ENCODE results near the gene TMEM117. TPM values are rescaled to one million over a fixed set of nuclear protein-coding genes. Genes with fewer than 3 reads are reported as not detected.

The TMEM117 gene
- total RNA-seq, 1 donor from 2014 or later: 0.43 TPM

DNA sequence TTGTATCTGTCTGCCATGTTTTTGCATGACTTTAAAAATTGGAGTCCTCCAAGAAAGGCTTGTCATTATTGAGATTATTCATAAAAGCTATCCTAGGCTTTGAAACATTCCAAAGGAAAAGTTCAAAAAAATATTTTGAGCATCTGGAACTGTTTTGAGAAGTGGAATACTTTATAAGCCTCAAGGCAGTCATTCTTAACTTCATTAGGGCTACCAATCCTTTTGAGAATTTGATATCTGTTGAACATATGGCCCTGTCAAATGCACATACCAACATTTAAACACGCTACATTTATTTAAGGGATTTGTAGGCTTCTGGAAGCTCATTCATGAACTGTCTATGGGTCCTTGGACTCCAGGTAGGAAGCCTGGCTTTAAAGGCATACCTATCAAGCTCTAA is 77.0 kb downstream of the TMEM117 start:
- no peak overlapping the region for H3K4me3 ChIP-seq
- H3K27me3 ChIP-seq: no peaks in the 10 kb centered on the region
- H3K27ac ChIP-seq: no peak overlapping the region
- DNase-seq (ENCODE audit: low spot score in 2 of 2): no peak
- intact Hi-C loops (cut with DNase I): no loop called here
- no peaks in the 10 kb centered on the region for H3K4me1 ChIP-seq
- H3K9me3 ChIP-seq: no peaks in the 10 kb centered on the region
- H3K36me3 ChIP-seq: no peaks in the 10 kb centered on the region
- TF ChIP-seq, protein P1, sequence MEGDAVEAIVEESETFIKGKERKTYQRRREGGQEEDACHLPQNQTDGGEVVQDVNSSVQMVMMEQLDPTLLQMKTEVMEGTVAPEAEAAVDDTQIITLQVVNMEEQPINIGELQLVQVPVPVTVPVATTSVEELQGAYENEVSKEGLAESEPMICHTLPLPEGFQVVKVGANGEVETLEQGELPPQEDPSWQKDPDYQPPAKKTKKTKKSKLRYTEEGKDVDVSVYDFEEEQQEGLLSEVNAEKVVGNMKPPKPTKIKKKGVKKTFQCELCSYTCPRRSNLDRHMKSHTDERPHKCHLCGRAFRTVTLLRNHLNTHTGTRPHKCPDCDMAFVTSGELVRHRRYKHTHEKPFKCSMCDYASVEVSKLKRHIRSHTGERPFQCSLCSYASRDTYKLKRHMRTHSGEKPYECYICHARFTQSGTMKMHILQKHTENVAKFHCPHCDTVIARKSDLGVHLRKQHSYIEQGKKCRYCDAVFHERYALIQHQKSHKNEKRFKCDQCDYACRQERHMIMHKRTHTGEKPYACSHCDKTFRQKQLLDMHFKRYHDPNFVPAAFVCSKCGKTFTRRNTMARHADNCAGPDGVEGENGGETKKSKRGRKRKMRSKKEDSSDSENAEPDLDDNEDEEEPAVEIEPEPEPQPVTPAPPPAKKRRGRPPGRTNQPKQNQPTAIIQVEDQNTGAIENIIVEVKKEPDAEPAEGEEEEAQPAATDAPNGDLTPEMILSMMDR (IDR thresholded peaks at IDR 0.05): no peak

DNA sequence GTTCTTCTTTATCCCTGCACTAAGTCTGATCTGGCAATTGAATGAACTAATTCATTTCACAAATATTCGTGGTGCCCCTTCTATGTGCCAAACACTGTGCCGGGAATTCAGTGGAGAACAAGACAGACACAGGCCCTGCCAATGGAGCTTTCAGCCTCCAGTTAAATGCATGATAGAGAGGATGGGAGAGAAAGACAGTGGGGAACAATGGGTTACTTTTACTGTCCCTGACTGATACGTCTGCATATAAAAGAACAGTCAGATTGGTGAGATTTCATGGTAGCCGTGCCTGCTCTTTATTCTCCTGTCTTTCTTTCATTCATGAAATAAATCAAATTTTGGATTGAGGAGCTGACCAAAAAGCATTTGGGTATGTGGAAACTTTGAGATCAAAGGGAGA is 78.5 kb downstream of the TMEM117 start:
- no peaks in the 10 kb centered on the region for H3K36me3 ChIP-seq
- no peaks in the 10 kb centered on the region for H3K9me3 ChIP-seq
- DNase-seq (ENCODE audit: low spot score in 2 of 2): no peak
- no peaks in the 10 kb centered on the region for H3K27me3 ChIP-seq
- no peak overlapping the region for H3K27ac ChIP-seq
- TF ChIP-seq, protein P1 (IDR thresholded peaks at IDR 0.05): no peak
- H3K4me3 ChIP-seq: no peak overlapping the region
- intact Hi-C loops (cut with DNase I): no loop called here
- no peaks in the 10 kb centered on the region for H3K4me1 ChIP-seq

DNA sequence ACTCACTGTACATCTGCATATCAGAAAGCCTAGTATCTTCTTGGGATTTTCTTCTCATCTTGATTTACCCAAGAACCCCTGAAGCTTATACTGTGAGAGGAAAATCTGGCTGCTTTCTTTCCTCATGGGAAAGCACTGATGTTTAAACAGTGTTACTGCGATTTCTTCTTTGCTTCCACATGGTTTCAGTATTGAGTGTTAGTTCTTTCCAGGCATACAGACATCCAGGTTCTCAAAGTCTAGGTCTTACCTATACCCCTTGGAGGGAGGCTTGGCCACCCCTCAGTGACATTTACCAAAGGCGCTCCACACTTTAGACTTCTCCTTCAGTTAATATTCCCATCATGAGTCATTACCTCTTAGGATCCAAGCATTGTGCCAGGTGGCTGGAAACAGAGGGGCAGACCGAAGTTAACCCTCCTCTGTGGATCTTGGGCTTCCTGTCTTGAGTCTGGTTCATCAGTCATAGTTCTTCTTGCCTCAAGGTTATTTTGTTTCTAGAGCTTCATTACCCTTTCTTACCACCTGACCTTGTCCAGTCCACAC is 79.1 kb downstream of the TMEM117 start:
- intact Hi-C loops (cut with DNase I): no loop called here
- H3K9me3 ChIP-seq: no peaks in the 10 kb centered on the region
- TF ChIP-seq, protein P1 (IDR thresholded peaks at IDR 0.05): no peak

DNA sequence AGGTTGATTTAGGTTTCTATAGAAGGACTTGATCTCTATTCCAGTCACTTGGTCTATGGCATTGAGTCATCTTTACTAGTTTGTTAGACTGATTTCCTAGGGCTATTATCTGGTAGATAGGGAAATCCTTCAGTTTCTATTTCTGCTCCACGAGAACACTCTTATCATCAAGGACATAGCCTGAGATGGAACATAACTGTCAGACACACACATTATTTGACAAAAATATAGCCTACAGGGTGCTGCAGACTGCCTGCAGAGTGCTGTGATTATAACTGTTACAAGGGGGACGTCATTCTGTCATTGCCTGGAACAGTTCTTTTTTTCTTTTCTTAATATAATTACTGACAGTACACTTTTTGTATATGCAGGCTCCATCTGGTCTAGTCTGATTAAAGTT is 82.0 kb downstream of the TMEM117 start:
- intact Hi-C loops (cut with DNase I): no loop called here
- Histone ChIP-seq H3K27ac (no peak overlapping the region), H3K36me3 (no peaks in the 10 kb centered on the region), H3K4me3 (no peak overlapping the region), H3K27me3 (no peaks in the 10 kb centered on the region), H3K4me1 (no peaks in the 10 kb centered on the region), H3K9me3 (no peaks in the 10 kb centered on the region)
- no peak for DNase-seq (ENCODE audit: low spot score in 2 of 2)
- TF ChIP-seq, protein P1 (IDR thresholded peaks at IDR 0.05): no peak

More for the DNA sequence above, 79.1 kb downstream of the TMEM117 start:
- Histone ChIP-seq H3K36me3 (no peaks in the 10 kb centered on the region), H3K27me3 (no peaks in the 10 kb centered on the region), H3K4me1 (no peaks in the 10 kb centered on the region), H3K27ac (no peak overlapping the region), H3K4me3 (no peak overlapping the region)
- no peak for DNase-seq (ENCODE audit: low spot score in 2 of 2)

DNA sequence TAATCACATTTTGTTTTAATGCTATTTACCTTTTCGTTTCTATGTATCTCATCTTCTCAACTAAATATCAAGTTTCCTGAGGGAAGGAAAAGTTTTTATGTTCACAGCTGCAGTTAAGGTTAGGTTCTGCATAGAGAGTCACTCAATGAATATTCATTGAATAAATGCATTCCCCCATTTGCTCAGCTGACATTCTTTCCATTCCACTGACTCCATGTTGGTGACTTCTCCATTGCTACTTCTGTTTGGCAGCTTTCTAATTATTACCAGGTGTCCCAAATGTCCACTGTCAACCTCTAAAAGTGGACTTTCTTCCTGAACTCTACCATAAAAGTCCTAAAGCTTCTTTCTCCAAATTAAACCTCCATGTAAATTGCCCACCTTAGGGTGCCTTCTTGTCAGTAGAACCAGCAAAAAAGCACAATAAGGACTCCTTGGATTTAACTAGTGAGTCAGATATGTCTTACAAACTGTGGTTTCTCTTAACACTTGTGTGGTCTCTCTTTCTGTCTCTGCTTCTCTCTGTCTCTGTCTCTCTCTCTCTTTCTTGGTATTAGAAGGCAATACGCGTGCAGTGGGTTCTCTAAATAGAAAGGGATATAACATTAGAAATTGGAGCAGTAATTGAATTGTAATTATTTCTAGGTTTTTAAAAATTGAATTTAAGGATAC is 85.9 kb downstream of the TMEM117 start:
- no peaks in the 10 kb centered on the region for H3K36me3 ChIP-seq
- H3K4me1 ChIP-seq: no peaks in the 10 kb centered on the region
- DNase-seq (ENCODE audit: low spot score in 2 of 2): no peak
- H3K4me3 ChIP-seq: no peak overlapping the region
- H3K27ac ChIP-seq: no peak overlapping the region
- no peaks in the 10 kb centered on the region for H3K27me3 ChIP-seq
- TF ChIP-seq, protein P1 (IDR thresholded peaks at IDR 0.05): no peak
- intact Hi-C loops (cut with DNase I): no loop called here
- no peaks in the 10 kb centered on the region for H3K9me3 ChIP-seq

Data from ascending aorta (tissue), 2 donors.